ENCODE results near the gene RGMB.

DNA sequence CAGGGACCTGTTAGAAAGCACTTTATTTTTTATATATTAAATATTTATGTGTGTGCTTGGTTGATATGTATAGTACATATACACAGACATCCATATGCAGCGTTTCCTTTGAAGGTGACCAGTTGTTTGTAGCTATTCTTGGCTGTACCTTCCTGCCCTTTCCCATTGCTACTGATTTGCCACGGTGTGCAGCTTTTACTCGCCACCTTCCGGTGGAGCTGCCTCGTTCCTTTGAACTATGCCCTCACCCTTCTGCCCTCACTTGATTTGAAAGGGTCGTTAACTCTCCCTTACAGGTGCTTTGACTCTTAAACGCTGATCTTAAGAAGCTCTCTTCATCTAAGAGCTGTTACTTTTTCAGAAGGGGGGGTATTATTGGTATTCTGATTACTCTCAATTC, 20.5 kb downstream of the RGMB start:
- no peak for TF ChIP-seq CTCF (optimal IDR thresholded peaks at IDR 0.05 in 1 of 3, IDR thresholded peaks at IDR 0.05 in 1 of 3, conservative IDR thresholded peaks at IDR 0.05 in 1 of 3; ENCODE audit: extremely low read depth in 1 of 3, insufficient read depth in 2 of 3, low read length in 3 of 3)
- TF ChIP-seq EZH2 (IDR thresholded peaks at IDR 0.05; ENCODE audit: low read length), result no peak

All from keratinocyte (primary cell).